Measurements from ENCODE around the gene SLIT1.
A peak's percentile ranks its signal among the peaks of the same experiment; 100 is the strongest.

The SLIT1 gene

GRCh38 chr10:97196223-97197029, 10.7 kb upstream of the SLIT1 start:
- DNase-seq (ENCODE audit: extremely low spot score): peak; percentile 86
- CTCF ChIA-PET: interaction anchor here (0.5 to 5.3 kb wide), 21 partner anchors 8 to 967 kb away, joined by 3 to 45 read pairs (median 3); no protein-coding TSS in a partner anchor
- no peak for TF ChIP-seq CTBP1 (IDR thresholded peaks at IDR 0.05; ENCODE audit: borderline replicate concordance)
- no peak for TF ChIP-seq L3MBTL2 (conservative IDR thresholded peaks at IDR 0.05)
- TF ChIP-seq TARDBP (IDR thresholded peaks at IDR 0.05): no peak
- TF ChIP-seq HDGF (IDR thresholded peaks at IDR 0.05; ENCODE audit: borderline replicate concordance): no peak
- no peak for TF ChIP-seq BHLHE40 (IDR thresholded peaks at IDR 0.05; ENCODE audit: borderline replicate concordance)
- no peak for TF ChIP-seq ZNF384 (IDR thresholded peaks at IDR 0.05)
- no peak for TF ChIP-seq ARNT (IDR thresholded peaks at IDR 0.05)
- TF ChIP-seq, protein P1, sequence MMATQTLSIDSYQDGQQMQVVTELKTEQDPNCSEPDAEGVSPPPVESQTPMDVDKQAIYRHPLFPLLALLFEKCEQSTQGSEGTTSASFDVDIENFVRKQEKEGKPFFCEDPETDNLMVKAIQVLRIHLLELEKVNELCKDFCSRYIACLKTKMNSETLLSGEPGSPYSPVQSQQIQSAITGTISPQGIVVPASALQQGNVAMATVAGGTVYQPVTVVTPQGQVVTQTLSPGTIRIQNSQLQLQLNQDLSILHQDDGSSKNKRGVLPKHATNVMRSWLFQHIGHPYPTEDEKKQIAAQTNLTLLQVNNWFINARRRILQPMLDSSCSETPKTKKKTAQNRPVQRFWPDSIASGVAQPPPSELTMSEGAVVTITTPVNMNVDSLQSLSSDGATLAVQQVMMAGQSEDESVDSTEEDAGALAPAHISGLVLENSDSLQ (IDR thresholded peaks at IDR 0.05): no peak
- TF ChIP-seq LEF1 (IDR thresholded peaks at IDR 0.05; ENCODE audit: borderline replicate concordance): no peak
- no peak for TF ChIP-seq NFRKB (IDR thresholded peaks at IDR 0.05)
- no peak for TF ChIP-seq ELF4 (IDR thresholded peaks at IDR 0.05)
- TF ChIP-seq FOXK2 (IDR thresholded peaks at IDR 0.05): no peak
- no peak for TF ChIP-seq SP1 (IDR thresholded peaks at IDR 0.05)
- TF ChIP-seq FOXA1 (IDR thresholded peaks at IDR 0.05): no peak
- no peak for TF ChIP-seq FOXM1 (IDR thresholded peaks at IDR 0.05; ENCODE audit: borderline replicate concordance)
- no peak for TF ChIP-seq SUZ12 (IDR thresholded peaks at IDR 0.05)
- POLR2A ChIA-PET: no interaction called here

DNA sequence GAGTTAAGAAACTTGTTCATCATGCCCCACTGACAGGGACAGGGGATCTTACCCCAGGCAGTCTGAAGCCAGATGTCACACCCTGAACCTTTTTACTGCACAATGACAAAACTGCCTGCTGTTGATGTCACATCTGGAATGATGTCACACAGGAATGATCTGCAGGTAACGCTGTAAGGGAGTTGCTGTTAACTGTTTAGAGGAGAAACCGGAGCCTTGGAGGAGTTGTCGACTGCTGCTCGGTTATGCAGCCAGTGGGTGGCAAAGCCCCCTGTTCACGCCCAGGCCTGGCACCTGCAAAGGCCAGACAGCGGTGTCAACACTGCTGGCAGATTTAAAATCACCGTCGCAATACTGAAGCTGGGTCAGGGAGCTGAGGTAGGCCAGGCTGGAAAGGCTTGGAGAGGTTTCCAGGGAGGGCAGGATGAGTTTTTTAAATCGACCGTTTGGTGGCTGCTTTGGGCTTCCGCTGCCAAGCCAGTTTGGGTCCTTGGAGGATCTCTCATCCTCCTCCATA, 10.0 kb upstream of the SLIT1 start:
- ChIA-PET CTCF (interaction anchor here (0.5 to 5.3 kb wide), 15 partner anchors 9 to 577 kb away, joined by 3 to 45 read pairs (median 4); no protein-coding TSS in a partner anchor), POLR2A (no interaction called here)
- DNase-seq (ENCODE audit: extremely low spot score): no peak
- TF ChIP-seq NFRKB (IDR thresholded peaks at IDR 0.05) (no peak), ARNT (IDR thresholded peaks at IDR 0.05) (no peak), FOXK2 (IDR thresholded peaks at IDR 0.05) (no peak), ZNF384 (IDR thresholded peaks at IDR 0.05) (no peak), LEF1 (IDR thresholded peaks at IDR 0.05; ENCODE audit: borderline replicate concordance) (no peak), SUZ12 (IDR thresholded peaks at IDR 0.05) (no peak), TARDBP (IDR thresholded peaks at IDR 0.05) (no peak), SP1 (IDR thresholded peaks at IDR 0.05) (no peak), FOXA1 (IDR thresholded peaks at IDR 0.05) (no peak)

- DNase-seq (ENCODE audit: extremely low spot score): no peak
- TF ChIP-seq BHLHE40 (IDR thresholded peaks at IDR 0.05; ENCODE audit: borderline replicate concordance): no peak
- no peak for TF ChIP-seq LEF1 (IDR thresholded peaks at IDR 0.05; ENCODE audit: borderline replicate concordance)
- TF ChIP-seq ELF4 (IDR thresholded peaks at IDR 0.05): no peak
- TF ChIP-seq, protein P1 (IDR thresholded peaks at IDR 0.05): no peak
- no peak for TF ChIP-seq SP1 (IDR thresholded peaks at IDR 0.05)
- TF ChIP-seq FOXM1 (IDR thresholded peaks at IDR 0.05; ENCODE audit: borderline replicate concordance): no peak
- no peak for TF ChIP-seq CTBP1 (IDR thresholded peaks at IDR 0.05; ENCODE audit: borderline replicate concordance)
- no peak for TF ChIP-seq L3MBTL2 (conservative IDR thresholded peaks at IDR 0.05)
- no peak for TF ChIP-seq FOXA1 (IDR thresholded peaks at IDR 0.05)
- no peak for TF ChIP-seq FOXK2 (IDR thresholded peaks at IDR 0.05)
- no peak for TF ChIP-seq ARNT (IDR thresholded peaks at IDR 0.05)
- no peak for TF ChIP-seq HDGF (IDR thresholded peaks at IDR 0.05; ENCODE audit: borderline replicate concordance)
- no peak for TF ChIP-seq TARDBP (IDR thresholded peaks at IDR 0.05)
- no peak for TF ChIP-seq ZNF384 (IDR thresholded peaks at IDR 0.05)
- no peak for TF ChIP-seq SUZ12 (IDR thresholded peaks at IDR 0.05)
- TF ChIP-seq NFRKB (IDR thresholded peaks at IDR 0.05): no peak
- ChIA-PET POLR2A (no interaction called here), CTCF (interaction anchor here (0.6 to 1.6 kb wide), 3 partner anchors 18 to 167 kb away, joined by 3 to 4 read pairs (median 3); no protein-coding TSS in a partner anchor)
Measured at GRCh38 chr10:97192952-97193435, 7.2 kb upstream of the SLIT1 start.

GRCh38 chr10:97190450-97190849, 4.7 kb upstream of the SLIT1 start:
- POLR2A ChIA-PET: no interaction called here
- DNase-seq (ENCODE audit: extremely low spot score): no peak
- TF ChIP-seq ZNF384 (IDR thresholded peaks at IDR 0.05) (no peak), SUZ12 (IDR thresholded peaks at IDR 0.05) (no peak), CTBP1 (IDR thresholded peaks at IDR 0.05; ENCODE audit: borderline replicate concordance) (no peak), NFRKB (IDR thresholded peaks at IDR 0.05) (no peak), HDGF (IDR thresholded peaks at IDR 0.05; ENCODE audit: borderline replicate concordance) (no peak), FOXA1 (IDR thresholded peaks at IDR 0.05) (no peak), ARNT (IDR thresholded peaks at IDR 0.05) (no peak), TARDBP (IDR thresholded peaks at IDR 0.05) (no peak), FOXM1 (IDR thresholded peaks at IDR 0.05; ENCODE audit: borderline replicate concordance) (no peak), BHLHE40 (IDR thresholded peaks at IDR 0.05; ENCODE audit: borderline replicate concordance) (no peak), ELF4 (IDR thresholded peaks at IDR 0.05) (no peak), L3MBTL2 (conservative IDR thresholded peaks at IDR 0.05) (no peak), LEF1 (IDR thresholded peaks at IDR 0.05; ENCODE audit: borderline replicate concordance) (no peak), SP1 (IDR thresholded peaks at IDR 0.05) (no peak)
- TF ChIP-seq, protein P1 (IDR thresholded peaks at IDR 0.05): no peak
- CTCF ChIA-PET: interaction anchor here (1.5 kb wide), 1 partner anchor 20 kb away, joined by 3 read pairs; no protein-coding TSS in a partner anchor

- ChIA-PET POLR2A (no interaction called here), CTCF (interaction anchor here (1.1 kb wide), 1 partner anchor 10 kb away, joined by 4 read pairs; no protein-coding TSS in a partner anchor)
- DNase-seq (ENCODE audit: extremely low spot score): no peak
- TF ChIP-seq TARDBP (IDR thresholded peaks at IDR 0.05): no peak
- TF ChIP-seq FOXK2 (IDR thresholded peaks at IDR 0.05): no peak
- TF ChIP-seq, protein P1 (IDR thresholded peaks at IDR 0.05): no peak
- TF ChIP-seq ARNT (IDR thresholded peaks at IDR 0.05): no peak
- no peak for TF ChIP-seq LEF1 (IDR thresholded peaks at IDR 0.05; ENCODE audit: borderline replicate concordance)
- TF ChIP-seq NFRKB (IDR thresholded peaks at IDR 0.05): no peak
- no peak for TF ChIP-seq L3MBTL2 (conservative IDR thresholded peaks at IDR 0.05)
- TF ChIP-seq ZNF384 (IDR thresholded peaks at IDR 0.05): no peak
- TF ChIP-seq HDGF (IDR thresholded peaks at IDR 0.05; ENCODE audit: borderline replicate concordance): no peak
- no peak for TF ChIP-seq FOXM1 (IDR thresholded peaks at IDR 0.05; ENCODE audit: borderline replicate concordance)
- TF ChIP-seq SP1 (IDR thresholded peaks at IDR 0.05): no peak
- TF ChIP-seq SUZ12 (IDR thresholded peaks at IDR 0.05): no peak
- no peak for TF ChIP-seq CTBP1 (IDR thresholded peaks at IDR 0.05; ENCODE audit: borderline replicate concordance)
- no peak for TF ChIP-seq BHLHE40 (IDR thresholded peaks at IDR 0.05; ENCODE audit: borderline replicate concordance)
- TF ChIP-seq ELF4 (IDR thresholded peaks at IDR 0.05): no peak
- TF ChIP-seq FOXA1 (IDR thresholded peaks at IDR 0.05): no peak
Measured at GRCh38 chr10:97188261-97188711, 2.5 kb upstream of the SLIT1 start.
